ENCODE measurements around the gene SLC6A6. TPM values are rescaled to one million over a fixed set of nuclear protein-coding genes. Genes with fewer than 3 reads are reported as not detected.

Gene SLC6A6
- polyA plus RNA-seq, 2 donors, result 2.5 to 3.8 TPM

DNA sequence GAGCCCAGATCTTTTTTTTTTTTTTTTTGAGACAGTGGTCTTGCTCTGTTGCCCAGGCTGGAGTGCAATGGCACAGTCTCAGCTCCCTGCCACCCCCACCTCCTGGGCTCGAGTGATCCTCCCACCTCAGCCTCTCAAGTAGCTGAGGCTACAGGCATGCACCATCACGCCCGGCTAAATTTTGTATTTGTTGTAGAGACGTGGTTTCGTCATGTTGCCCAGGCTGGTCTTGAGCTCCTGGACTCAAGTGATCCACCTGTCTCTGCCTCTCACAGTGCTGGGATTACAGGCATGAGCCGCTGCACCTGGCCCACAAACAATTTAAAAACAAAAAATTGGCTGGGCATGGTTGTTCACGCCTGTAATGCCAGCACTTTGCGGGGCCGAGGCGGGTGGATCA is 22.6 kb upstream of the SLC6A6 start:
- Histone ChIP-seq H3K4me3 (ENCODE audit: low read depth in 1 of 2, low read length in 2 of 2) (no peak overlapping the region), H3K27ac (ENCODE audit: low read depth in 2 of 2, low read length in 1 of 2) (no peak overlapping the region)
- WGBS, 2 donors, result 48 to 73% methylated on average over 10 of the region's 10 CpGs

DNA sequence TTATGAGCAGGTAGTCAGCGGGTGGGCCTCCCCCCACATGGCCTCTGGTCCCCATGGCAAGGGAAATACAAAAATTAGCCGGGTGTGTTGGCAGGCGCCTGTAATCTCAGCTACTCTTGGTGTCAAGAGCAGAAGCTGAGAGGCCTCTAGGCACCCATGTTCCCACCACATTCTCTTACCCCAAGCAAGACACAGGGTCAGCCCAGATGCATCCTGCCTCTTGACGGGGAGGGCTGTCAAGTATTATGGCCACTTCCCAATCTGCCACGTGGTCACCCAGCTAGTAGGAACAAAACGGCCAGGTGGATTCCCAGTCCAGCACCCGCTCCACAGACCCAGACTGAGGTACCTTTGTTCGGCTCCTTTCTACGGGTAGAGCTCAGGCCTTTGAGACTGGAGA is 16.2 kb upstream of the SLC6A6 start:
- H3K4me3 ChIP-seq (ENCODE audit: low read depth in 1 of 2, low read length in 2 of 2), result no peak overlapping the region
- WGBS, 2 donors, result 78% methylated on average over 9 of the region's 9 CpGs
- H3K36me3 ChIP-seq (ENCODE audit: control insufficient read depth in 2 of 2, insufficient read depth in 2 of 2, low read length in 1 of 2), result no peaks in the 10 kb centered on the region
- H3K9me3 ChIP-seq (ENCODE audit: control insufficient read depth in 2 of 2, insufficient read depth in 1 of 2, low read depth in 1 of 2, low read length in 1 of 2), result no peaks in the 10 kb centered on the region
- no peak overlapping the region for H3K27ac ChIP-seq (ENCODE audit: low read depth in 2 of 2, low read length in 1 of 2)
- H3K27me3 ChIP-seq (ENCODE audit: control insufficient read depth in 1 of 2, insufficient read depth in 2 of 2, low read length in 2 of 2), result no peaks in the 10 kb centered on the region
- no peaks in the 10 kb centered on the region for H3K4me1 ChIP-seq (ENCODE audit: control insufficient read depth in 2 of 2, insufficient read depth in 2 of 2, low read length in 1 of 2)

More for the DNA sequence above, 22.6 kb upstream of the SLC6A6 start:
- Histone ChIP-seq H3K9me3 (ENCODE audit: control insufficient read depth in 2 of 2, insufficient read depth in 1 of 2, low read depth in 1 of 2, low read length in 1 of 2) (no peaks in the 10 kb centered on the region), H3K27me3 (ENCODE audit: control insufficient read depth in 1 of 2, insufficient read depth in 2 of 2, low read length in 2 of 2) (no peaks in the 10 kb centered on the region), H3K4me1 (ENCODE audit: control insufficient read depth in 2 of 2, insufficient read depth in 2 of 2, low read length in 1 of 2) (peaks cover 0 to 8% of the 10 kb centered on the region in 2 donors), H3K36me3 (ENCODE audit: control insufficient read depth in 2 of 2, insufficient read depth in 2 of 2, low read length in 1 of 2) (no peaks in the 10 kb centered on the region)

DNA sequence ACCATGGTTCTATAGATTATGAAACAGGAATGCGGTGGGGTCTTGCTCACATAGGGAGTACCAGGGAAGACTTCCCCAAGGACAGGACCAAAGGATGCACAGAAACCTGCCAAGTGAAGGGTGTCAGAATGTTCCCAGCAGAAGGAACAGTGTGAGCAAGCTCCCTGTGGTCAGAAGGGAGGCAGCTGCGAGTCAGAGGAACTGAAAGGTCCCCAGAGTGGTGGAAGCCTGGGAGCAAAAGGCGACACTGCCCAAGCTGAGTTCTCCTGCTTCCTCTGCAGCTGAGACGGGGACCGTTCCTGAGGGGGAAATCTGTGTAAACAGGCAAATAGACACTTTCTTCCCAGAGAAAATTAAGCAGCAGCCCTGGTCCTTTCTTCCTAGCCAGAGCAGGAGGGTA is 14.2 kb upstream of the SLC6A6 start:
- no peaks in the 10 kb centered on the region for H3K36me3 ChIP-seq (ENCODE audit: control insufficient read depth in 2 of 2, insufficient read depth in 2 of 2, low read length in 1 of 2)
- H3K27me3 ChIP-seq (ENCODE audit: control insufficient read depth in 1 of 2, insufficient read depth in 2 of 2, low read length in 2 of 2), result no peaks in the 10 kb centered on the region
- 82% methylated on average over 5 of the region's 5 CpGs for WGBS, 2 donors
- no peaks in the 10 kb centered on the region for H3K4me1 ChIP-seq (ENCODE audit: control insufficient read depth in 2 of 2, insufficient read depth in 2 of 2, low read length in 1 of 2)
- H3K9me3 ChIP-seq (ENCODE audit: control insufficient read depth in 2 of 2, insufficient read depth in 1 of 2, low read depth in 1 of 2, low read length in 1 of 2), result no peaks in the 10 kb centered on the region
- no peak overlapping the region for H3K27ac ChIP-seq (ENCODE audit: low read depth in 2 of 2, low read length in 1 of 2)
- H3K4me3 ChIP-seq (ENCODE audit: low read depth in 1 of 2, low read length in 2 of 2), result no peak overlapping the region

DNA sequence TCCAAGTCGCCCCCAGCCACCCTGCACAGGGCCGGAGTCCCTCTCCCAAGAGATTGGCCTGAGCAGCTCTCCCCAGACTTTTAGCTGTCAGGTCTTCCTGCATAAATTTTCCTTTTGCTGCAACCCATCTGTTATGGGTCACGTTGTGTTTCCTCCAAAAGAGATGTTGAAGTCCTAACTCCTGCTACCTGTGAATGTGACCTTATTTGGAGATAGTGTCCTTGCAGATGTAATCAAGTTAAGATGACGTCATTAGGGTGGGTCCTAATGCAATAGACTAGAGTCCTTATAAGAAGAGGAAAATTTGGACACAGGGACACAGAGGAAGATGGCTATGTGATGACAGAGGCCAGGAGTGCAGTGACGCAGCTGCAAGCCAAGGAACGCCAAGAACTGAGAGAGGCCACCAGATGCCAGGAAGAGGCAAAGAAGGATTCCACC is 13.2 kb upstream of the SLC6A6 start:
- 74 to 79% methylated on average over 6 of the region's 6 CpGs for WGBS, 2 donors
- no peaks in the 10 kb centered on the region for H3K36me3 ChIP-seq (ENCODE audit: control insufficient read depth in 2 of 2, insufficient read depth in 2 of 2, low read length in 1 of 2)

DNA sequence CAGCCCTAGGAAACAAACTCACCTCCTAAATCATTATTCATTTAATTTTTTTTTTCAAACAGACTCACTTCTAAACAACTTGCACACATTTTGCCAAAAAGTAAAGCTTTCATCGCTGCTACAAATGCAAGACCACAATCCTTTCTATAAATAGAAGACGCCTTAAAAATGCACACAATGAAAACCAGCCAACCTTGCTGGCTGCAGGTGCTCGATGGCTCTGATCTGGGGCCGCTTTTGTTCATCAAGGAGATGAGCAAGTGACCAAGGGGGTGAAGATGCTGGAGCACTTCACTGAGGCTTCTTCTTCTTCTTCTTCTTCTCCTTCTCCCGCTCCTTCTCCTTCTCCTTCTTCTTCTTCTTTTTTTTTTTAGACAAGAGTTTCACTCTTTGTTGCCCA is 12.7 kb upstream of the SLC6A6 start:
- no peaks in the 10 kb centered on the region for H3K27me3 ChIP-seq (ENCODE audit: control insufficient read depth in 1 of 2, insufficient read depth in 2 of 2, low read length in 2 of 2)
- H3K36me3 ChIP-seq (ENCODE audit: control insufficient read depth in 2 of 2, insufficient read depth in 2 of 2, low read length in 1 of 2), result no peaks in the 10 kb centered on the region
- WGBS, 2 donors, result 45 to 51% methylated on average over 5 of the region's 5 CpGs
- no peaks in the 10 kb centered on the region for H3K4me1 ChIP-seq (ENCODE audit: control insufficient read depth in 2 of 2, insufficient read depth in 2 of 2, low read length in 1 of 2)
- H3K27ac ChIP-seq (ENCODE audit: low read depth in 2 of 2, low read length in 1 of 2), result no peak overlapping the region
- H3K9me3 ChIP-seq (ENCODE audit: control insufficient read depth in 2 of 2, insufficient read depth in 1 of 2, low read depth in 1 of 2, low read length in 1 of 2), result no peaks in the 10 kb centered on the region
- no peak overlapping the region for H3K4me3 ChIP-seq (ENCODE audit: low read depth in 1 of 2, low read length in 2 of 2)

More for the DNA sequence above, 13.2 kb upstream of the SLC6A6 start:
- no peak overlapping the region for H3K4me3 ChIP-seq (ENCODE audit: low read depth in 1 of 2, low read length in 2 of 2)
- no peaks in the 10 kb centered on the region for H3K27me3 ChIP-seq (ENCODE audit: control insufficient read depth in 1 of 2, insufficient read depth in 2 of 2, low read length in 2 of 2)
- H3K27ac ChIP-seq (ENCODE audit: low read depth in 2 of 2, low read length in 1 of 2), result no peak overlapping the region
- H3K4me1 ChIP-seq (ENCODE audit: control insufficient read depth in 2 of 2, insufficient read depth in 2 of 2, low read length in 1 of 2), result no peaks in the 10 kb centered on the region
- no peaks in the 10 kb centered on the region for H3K9me3 ChIP-seq (ENCODE audit: control insufficient read depth in 2 of 2, insufficient read depth in 1 of 2, low read depth in 1 of 2, low read length in 1 of 2)

DNA sequence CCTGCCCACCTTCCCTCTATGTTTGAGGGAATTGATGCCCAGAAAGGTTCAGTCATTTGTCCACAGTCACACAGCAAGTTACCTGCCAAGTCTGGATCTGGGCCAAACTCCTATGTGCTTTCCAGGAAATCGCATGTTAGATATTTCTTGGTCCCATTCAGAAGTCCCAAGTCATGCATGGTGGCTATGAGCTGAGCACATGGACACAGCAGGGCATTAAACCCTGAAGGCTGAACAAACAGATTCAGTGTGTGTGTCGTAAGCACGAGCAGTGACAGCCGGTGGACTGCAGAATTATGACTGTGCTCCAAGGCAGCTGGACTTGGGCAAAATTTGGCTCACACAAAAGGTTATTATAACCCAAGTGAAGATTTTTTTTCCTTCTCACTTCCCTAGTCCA is 11.4 kb upstream of the SLC6A6 start:
- Histone ChIP-seq H3K27me3 (ENCODE audit: control insufficient read depth in 1 of 2, insufficient read depth in 2 of 2, low read length in 2 of 2) (no peaks in the 10 kb centered on the region), H3K9me3 (ENCODE audit: control insufficient read depth in 2 of 2, insufficient read depth in 1 of 2, low read depth in 1 of 2, low read length in 1 of 2) (no peaks in the 10 kb centered on the region), H3K27ac (ENCODE audit: low read depth in 2 of 2, low read length in 1 of 2) (peak overlapping the region; percentile 40 to 42), H3K4me3 (ENCODE audit: low read depth in 1 of 2, low read length in 2 of 2) (no peak overlapping the region), H3K4me1 (ENCODE audit: control insufficient read depth in 2 of 2, insufficient read depth in 2 of 2, low read length in 1 of 2) (no peaks in the 10 kb centered on the region), H3K36me3 (ENCODE audit: control insufficient read depth in 2 of 2, insufficient read depth in 2 of 2, low read length in 1 of 2) (no peaks in the 10 kb centered on the region)
- WGBS, 2 donors, result 32 to 42% methylated on average over 4 of the region's 4 CpGs

DNA sequence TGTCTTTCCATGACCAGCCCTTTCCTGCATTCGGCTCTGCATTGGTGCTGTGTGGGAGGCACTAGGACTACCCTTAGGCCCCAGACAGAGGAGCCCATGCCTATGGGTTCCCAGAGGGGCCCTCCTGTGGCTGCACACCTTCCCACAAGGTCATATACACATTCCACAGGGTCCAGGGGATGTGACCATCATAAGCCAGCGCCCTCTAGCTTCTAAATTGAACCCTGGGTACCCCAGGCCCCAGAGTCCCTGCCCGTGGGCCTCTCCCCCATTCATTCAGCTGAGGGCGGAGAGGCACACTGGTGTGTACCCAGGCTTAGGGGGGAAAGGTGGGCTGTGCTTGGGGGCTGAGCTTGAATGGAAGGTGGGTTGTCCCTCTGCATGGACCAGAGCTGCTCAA is 10.2 kb upstream of the SLC6A6 start:
- Histone ChIP-seq H3K27me3 (ENCODE audit: control insufficient read depth in 1 of 2, insufficient read depth in 2 of 2, low read length in 2 of 2) (no peaks in the 10 kb centered on the region), H3K4me1 (ENCODE audit: control insufficient read depth in 2 of 2, insufficient read depth in 2 of 2, low read length in 1 of 2) (no peaks in the 10 kb centered on the region), H3K36me3 (ENCODE audit: control insufficient read depth in 2 of 2, insufficient read depth in 2 of 2, low read length in 1 of 2) (no peaks in the 10 kb centered on the region), H3K27ac (ENCODE audit: low read depth in 2 of 2, low read length in 1 of 2) (no peak overlapping the region), H3K9me3 (ENCODE audit: control insufficient read depth in 2 of 2, insufficient read depth in 1 of 2, low read depth in 1 of 2, low read length in 1 of 2) (no peaks in the 10 kb centered on the region), H3K4me3 (ENCODE audit: low read depth in 1 of 2, low read length in 2 of 2) (no peak overlapping the region)
- WGBS, 2 donors, result 94 to 100% methylated on average over 4 of the region's 4 CpGs

DNA sequence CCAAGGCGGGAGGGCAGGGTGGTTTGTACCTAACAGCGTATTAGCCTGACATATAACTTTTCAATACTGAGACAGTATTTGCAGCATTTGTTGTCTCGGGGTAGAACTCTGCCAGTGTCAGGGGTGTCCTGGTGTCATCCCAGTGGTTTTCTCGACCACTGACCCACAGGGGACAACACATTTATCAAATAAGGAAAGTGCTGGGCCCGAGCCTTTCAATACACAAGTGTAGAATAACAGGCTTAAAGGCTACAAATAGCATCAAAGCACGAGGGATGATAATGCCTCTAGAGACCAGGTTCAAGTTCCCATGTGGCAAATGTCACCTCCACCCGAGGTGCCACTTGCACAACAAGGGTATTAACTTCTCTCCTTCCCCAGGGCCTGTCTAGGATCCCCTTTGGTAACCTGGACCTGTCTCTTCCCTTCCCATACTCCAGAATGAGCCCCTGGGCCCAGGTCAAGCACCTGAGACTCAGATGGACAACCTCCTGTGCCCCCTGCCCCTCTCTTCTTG is 9.5 kb upstream of the SLC6A6 start:
- Histone ChIP-seq H3K9me3 (ENCODE audit: control insufficient read depth in 2 of 2, insufficient read depth in 1 of 2, low read depth in 1 of 2, low read length in 1 of 2) (no peaks in the 10 kb centered on the region), H3K4me1 (ENCODE audit: control insufficient read depth in 2 of 2, insufficient read depth in 2 of 2, low read length in 1 of 2) (no peaks in the 10 kb centered on the region), H3K36me3 (ENCODE audit: control insufficient read depth in 2 of 2, insufficient read depth in 2 of 2, low read length in 1 of 2) (no peaks in the 10 kb centered on the region), H3K27me3 (ENCODE audit: control insufficient read depth in 1 of 2, insufficient read depth in 2 of 2, low read length in 2 of 2) (no peaks in the 10 kb centered on the region), H3K4me3 (ENCODE audit: low read depth in 1 of 2, low read length in 2 of 2) (no peak overlapping the region), H3K27ac (ENCODE audit: low read depth in 2 of 2, low read length in 1 of 2) (no peak overlapping the region)
- WGBS, 2 donors, result 88 to 91% methylated on average over 7 of the region's 7 CpGs

DNA sequence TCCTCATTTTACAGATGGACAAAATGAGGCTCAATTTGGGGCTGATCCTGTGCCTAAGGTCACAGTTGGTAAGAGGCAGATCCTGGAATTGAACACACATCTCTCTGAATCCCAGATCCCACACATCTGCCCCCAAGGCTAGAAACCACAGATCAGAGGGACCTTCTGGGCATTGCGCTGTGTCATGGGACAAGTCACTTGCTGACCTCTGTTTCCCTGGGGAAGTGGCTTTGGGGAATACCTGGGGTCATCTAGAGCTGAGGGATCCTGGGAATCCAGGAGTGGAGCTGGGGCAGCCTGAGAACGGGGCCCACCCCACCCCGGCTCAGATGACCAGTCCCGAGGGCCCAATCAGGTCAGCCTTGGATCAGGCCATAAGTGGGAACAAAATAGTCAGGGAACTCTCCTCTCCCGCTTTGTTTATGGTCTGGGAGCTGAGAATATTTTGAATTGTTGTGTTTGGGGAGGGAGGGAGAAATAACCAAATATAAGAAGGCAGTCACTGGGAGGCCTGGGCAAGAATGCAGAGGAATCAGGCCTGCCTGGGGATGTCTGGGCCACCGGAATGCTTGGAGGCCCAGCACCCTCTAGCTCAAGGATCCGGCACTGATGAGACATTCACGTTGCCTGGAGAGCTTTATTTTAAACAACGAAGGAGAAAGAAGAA is 8.8 kb upstream of the SLC6A6 start:
- Histone ChIP-seq H3K36me3 (ENCODE audit: control insufficient read depth in 2 of 2, insufficient read depth in 2 of 2, low read length in 1 of 2) (no peaks in the 10 kb centered on the region), H3K4me1 (ENCODE audit: control insufficient read depth in 2 of 2, insufficient read depth in 2 of 2, low read length in 1 of 2) (no peaks in the 10 kb centered on the region), H3K4me3 (ENCODE audit: low read depth in 1 of 2, low read length in 2 of 2) (no peak overlapping the region), H3K27ac (ENCODE audit: low read depth in 2 of 2, low read length in 1 of 2) (peak overlapping the region in 1 of 2 donors; percentile 24), H3K27me3 (ENCODE audit: control insufficient read depth in 1 of 2, insufficient read depth in 2 of 2, low read length in 2 of 2) (no peaks in the 10 kb centered on the region), H3K9me3 (ENCODE audit: control insufficient read depth in 2 of 2, insufficient read depth in 1 of 2, low read depth in 1 of 2, low read length in 1 of 2) (no peaks in the 10 kb centered on the region)
- WGBS, 2 donors, result 77 to 80% methylated on average over 9 of the region's 9 CpGs

DNA sequence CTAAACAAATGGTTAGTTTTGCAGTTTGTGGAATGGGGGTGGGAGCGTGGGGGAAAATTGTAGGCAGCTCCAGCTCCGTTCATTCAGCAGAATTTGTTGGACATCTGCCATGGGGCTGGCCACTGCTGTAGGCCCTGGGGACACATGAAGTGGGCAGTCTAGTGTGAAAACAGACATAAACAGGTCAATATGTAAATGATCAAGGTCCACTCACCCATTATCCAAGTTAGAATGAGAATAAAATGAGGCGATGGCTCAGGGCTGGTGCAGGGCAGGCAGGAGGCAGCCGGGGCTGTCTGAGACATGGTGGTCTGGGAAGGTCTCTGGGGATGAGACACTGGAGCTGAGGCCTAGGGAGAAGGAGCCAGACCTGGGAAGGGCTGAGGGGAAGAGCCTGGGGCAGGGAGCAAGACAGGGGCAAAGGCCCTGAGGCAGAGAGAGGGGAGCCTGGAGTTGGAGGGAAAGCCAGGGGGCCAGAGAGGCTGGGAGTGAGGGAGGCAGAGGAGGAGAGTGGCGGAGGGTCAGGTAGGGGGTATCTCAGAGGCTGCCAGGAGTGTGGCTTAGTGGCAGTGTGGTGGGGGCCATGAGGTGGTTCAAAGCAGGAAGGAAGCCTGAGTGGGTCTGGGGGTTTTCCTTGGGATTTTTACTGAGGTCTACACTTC is 6.2 kb upstream of the SLC6A6 start:
- Histone ChIP-seq H3K4me1 (ENCODE audit: control insufficient read depth in 2 of 2, insufficient read depth in 2 of 2, low read length in 1 of 2) (no peaks in the 10 kb centered on the region), H3K9me3 (ENCODE audit: control insufficient read depth in 2 of 2, insufficient read depth in 1 of 2, low read depth in 1 of 2, low read length in 1 of 2) (no peaks in the 10 kb centered on the region), H3K36me3 (ENCODE audit: control insufficient read depth in 2 of 2, insufficient read depth in 2 of 2, low read length in 1 of 2) (no peaks in the 10 kb centered on the region), H3K4me3 (ENCODE audit: low read depth in 1 of 2, low read length in 2 of 2) (no peak overlapping the region), H3K27me3 (ENCODE audit: control insufficient read depth in 1 of 2, insufficient read depth in 2 of 2, low read length in 2 of 2) (no peaks in the 10 kb centered on the region), H3K27ac (ENCODE audit: low read depth in 2 of 2, low read length in 1 of 2) (no peak overlapping the region)
- WGBS, 2 donors, result 86 to 88% methylated on average over 5 of the region's 5 CpGs

Data from esophagus (tissue), 2 donors.